OCI-LY1 (cell line): ENCODE measurements around the gene KAT7.

ENCODE experiments used
- CTCF ChIP-seq: fragments of 200-600 bp; sonication (generic), shearing (Covaris generic); IDR thresholded peaks from 2 replicates; pipeline ENCODE4 v1.5.1; 2017; ENCODE audit warnings: mild to moderate bottlenecking, antibody characterized with exemption, low read length, moderate library complexity, mixed read lengths
- EZH2 ChIP-seq: fragments of 200-600 bp; sonication (generic), shearing (Covaris generic); IDR thresholded peaks from 2 replicates; pipeline ENCODE4 v1.8.0; 2017; ENCODE audit warnings: borderline replicate concordance, mixed run types, mild to moderate bottlenecking, antibody characterized with exemption, low read length, moderate library complexity, mixed read lengths

- TF ChIP-seq CTCF (no peak), EZH2 (no peak)
These were observed 20.6 kb downstream of the KAT7 start for GRCh38 chr17:49809056-49809455.
